WTC11 (cell line): ENCODE results near the gene CYB5A. TPM values are rescaled to one million over a fixed set of nuclear protein-coding genes. Genes with fewer than 3 reads are reported as not detected.

ENCODE experiments used
- ATAC-seq: fragments of 200-7000 bp; cut with Tn5 transposase; 2 replicates; pipeline ENCODE4 v1.10.0; 2021; ENCODE audit warnings: mild to moderate bottlenecking, moderate library complexity
- CTCF ChIA-PET: fragments of 300-600 bp; sonication (Branson Sonifier 250); formaldehyde crosslinking; loops from one replicate; lab custom pipeline; 2021; ENCODE audit warnings: antibody characterized with exemption; lab: Charles Lee
- POLR2A ChIA-PET: fragments of 350-600 bp; sonication (Branson Sonifier 250); formaldehyde crosslinking; loops from one replicate; lab custom pipeline; 2021; ENCODE audit warnings: antibody characterized with exemption; lab: Charles Lee
- DNase-seq: peaks from one replicate; pipeline ENCODE4 v3.0.0; 2021; ENCODE audit warnings: low spot score
- H3K27ac Mint-ChIP-seq: 2 replicates; pipeline ENCODE4 v1.8.0; 2021; ENCODE audit warnings: mixed read lengths
- H3K27me3 Mint-ChIP-seq: 2 replicates; pipeline ENCODE4 v1.8.0; 2021; ENCODE audit warnings: low read depth, mild to moderate bottlenecking, moderate library complexity, mixed read lengths
- H3K36me3 Mint-ChIP-seq: 2 replicates; pipeline ENCODE4 v1.8.0; 2021; ENCODE audit warnings: mixed read lengths
- H3K4me1 Mint-ChIP-seq: 2 replicates; pipeline ENCODE4 v1.8.0; 2022; ENCODE audit warnings: mixed read lengths
- H3K4me3 Mint-ChIP-seq: 2 replicates; pipeline ENCODE4 v1.8.0; 2021; ENCODE audit warnings: mild to moderate bottlenecking, moderate library complexity, mixed read lengths
- H3K9me3 Mint-ChIP-seq: 2 replicates; pipeline ENCODE4 v1.8.0; 2021; ENCODE audit warnings: mixed read lengths
- AR ChIP-seq: fragments of 250-450 bp; sonication (Bioruptor Pico); IDR thresholded peaks from 2 replicates; pipeline ENCODE4 v1.9.0; 2021; ENCODE audit warnings: mild to moderate bottlenecking
- ARID4B ChIP-seq: sonication (generic); formaldehyde crosslinking; IDR thresholded peaks from 2 replicates; pipeline ENCODE4 v1.8.0; 2023; ENCODE audit warnings: missing genetic modification reagents, mild to moderate bottlenecking, borderline replicate concordance
- ATF1 ChIP-seq: sonication (generic); formaldehyde crosslinking; IDR thresholded peaks from 2 replicates; pipeline ENCODE4 v1.8.1; 2023; ENCODE audit warnings: mild to moderate bottlenecking, moderate library complexity, missing genetic modification reagents
- ATF3 ChIP-seq: sonication (generic); formaldehyde crosslinking; conservative IDR thresholded peaks from 2 replicates; pipeline ENCODE4 v1.8.1; 2022; ENCODE audit warnings: mild to moderate bottlenecking, missing genetic modification reagents
- ATF6 ChIP-seq: sonication (generic); formaldehyde crosslinking; IDR thresholded peaks from 2 replicates; pipeline ENCODE4 v1.8.1; 2023; ENCODE audit warnings: mild to moderate bottlenecking, missing genetic modification reagents
- HMGA2 ChIP-seq: fragments of 250-450 bp; sonication (Bioruptor Pico); IDR thresholded peaks from 2 replicates; pipeline ENCODE4 v1.4.0; 2021; ENCODE audit warnings: mild to moderate bottlenecking, moderate library complexity
- HMGXB4 ChIP-seq: sonication (generic); formaldehyde crosslinking; IDR thresholded peaks from 2 replicates; pipeline ENCODE4 v1.8.1; 2023; ENCODE audit warnings: mild to moderate bottlenecking, moderate library complexity, missing genetic modification reagents
- MLX ChIP-seq: sonication (generic); formaldehyde crosslinking; IDR thresholded peaks from 2 replicates; pipeline ENCODE4 v1.8.1; 2023; ENCODE audit warnings: mild to moderate bottlenecking, missing genetic modification reagents, moderate library complexity
- MYBL2 ChIP-seq: sonication (generic); formaldehyde crosslinking; IDR thresholded peaks from 2 replicates; pipeline ENCODE4 v1.8.1; 2023; ENCODE audit warnings: mild to moderate bottlenecking, moderate library complexity, missing genetic modification reagents
- NR3C1 ChIP-seq: sonication (generic); formaldehyde crosslinking; conservative IDR thresholded peaks from 2 replicates; pipeline ENCODE4 v1.8.1; 2023; ENCODE audit warnings: low read depth, mild to moderate bottlenecking, missing genetic modification reagents
- PRDM15 ChIP-seq: sonication (generic); formaldehyde crosslinking; IDR thresholded peaks from 2 replicates; pipeline ENCODE4 v1.8.0; 2022; ENCODE audit warnings: missing genetic modification reagents
- SMAD3 ChIP-seq: sonication (generic); formaldehyde crosslinking; IDR thresholded peaks from 2 replicates; pipeline ENCODE4 v1.8.0; 2022; ENCODE audit warnings: missing genetic modification reagents, mild to moderate bottlenecking, borderline replicate concordance
- ZBTB21 ChIP-seq: sonication (generic); formaldehyde crosslinking; IDR thresholded peaks from 2 replicates; pipeline ENCODE4 v1.8.1; 2023; ENCODE audit warnings: mild to moderate bottlenecking, missing genetic modification reagents, borderline replicate concordance
- ZNF423 ChIP-seq: fragments of 250-450 bp; sonication (Bioruptor Pico); IDR thresholded peaks from 2 replicates; pipeline ENCODE4 v2.1.2; 2022; ENCODE audit warnings: mild to moderate bottlenecking, moderate library complexity
- ZNF512 ChIP-seq: sonication (generic); formaldehyde crosslinking; IDR thresholded peaks from 2 replicates; pipeline ENCODE4 v1.8.1; 2022; ENCODE audit warnings: missing genetic modification reagents, borderline replicate concordance
- total RNA-seq: library from RNA; stranded (reverse); gene quantifications from 3 replicates; pipeline ENCODE4 v1.2.3, GENCODE V29; 2021

The CYB5A gene
- total RNA-seq, 1 experiment from 2014 or later = 127 TPM

GRCh38 chr18:74216661-74217110, 75.1 kb downstream of the CYB5A start:
- ChIA-PET POLR2A (interaction anchor here (0.6 kb wide), 1 partner anchor 12 kb away, joined by 3 read pairs; no protein-coding TSS in a partner anchor), CTCF (no interaction called here)
- Mint-ChIP-seq H3K4me3 (no peak overlapping the region), H3K9me3 (peaks cover 8% of the 10 kb centered on the region), H3K36me3 (no peaks in the 10 kb centered on the region)
- no peak for DNase-seq
- no peak for TF ChIP-seq HMGA2 (CRISPR knock-in tag)
- TF ChIP-seq ARID4B (CRISPR knock-in tag) = no peak
- no peak for TF ChIP-seq ATF1 (CRISPR knock-in tag)
- no peak for TF ChIP-seq ZNF512 (CRISPR knock-in tag)
- no peak for TF ChIP-seq HMGXB4 (CRISPR knock-in tag)
- TF ChIP-seq MLX (CRISPR knock-in tag) = no peak
- TF ChIP-seq ATF3 = no peak
- no peak for TF ChIP-seq ZBTB21
- TF ChIP-seq SMAD3 (CRISPR knock-in tag) = no peak
- no peak for TF ChIP-seq PRDM15
- TF ChIP-seq ATF6 = no peak
- TF ChIP-seq NR3C1 (CRISPR knock-in tag) = no peak
- no peak for TF ChIP-seq AR
- no peak for TF ChIP-seq ZNF423 (CRISPR knock-in tag)
- no peak for TF ChIP-seq MYBL2 (CRISPR knock-in tag)
- TF ChIP-seq, all 79 proteins: peak for 0
- Mint-ChIP-seq H3K27me3 (no peaks in the 10 kb centered on the region), H3K27ac (no peak overlapping the region), H3K4me1 (no peaks in the 10 kb centered on the region)
- no peak for ATAC-seq
